Stimulated activated CD4-positive, alpha-beta T cell treated with anti-CD3 and anti-CD28 coated beads, Interleukin-15, amount 100 ng/mL, for 1 hour (primary cell): Measurements from ENCODE around the gene KRAS.

Source experiments
- DNase-seq, 2 donors: peaks; one replicate each; pipeline ENCODE4 v3.0.0-alpha.2; 2020; ENCODE audit warnings: low read depth in 1 of 2, low spot score in 1 of 2

Gene KRAS

DNA sequence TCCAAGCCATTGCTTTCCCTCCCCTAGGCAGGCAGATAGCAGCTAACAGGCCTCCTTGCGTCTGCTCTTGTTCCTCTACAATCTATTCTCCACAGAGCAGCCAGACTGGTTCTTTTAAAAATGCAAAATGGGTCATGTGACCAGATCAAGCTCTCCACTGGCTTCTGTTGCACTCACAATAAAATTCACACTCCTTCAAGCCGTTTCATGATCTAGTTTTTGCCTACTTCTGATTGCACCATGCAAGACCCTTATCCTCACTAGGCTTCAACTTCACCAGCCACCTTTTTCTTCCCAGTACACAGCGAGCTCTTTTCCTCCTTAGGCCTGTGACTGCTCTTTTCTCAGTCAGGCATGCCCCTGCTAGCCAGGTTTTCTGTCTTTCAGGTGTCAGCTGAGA, 6.1 kb upstream of the KRAS start:
- DNase-seq = no peak

DNA sequence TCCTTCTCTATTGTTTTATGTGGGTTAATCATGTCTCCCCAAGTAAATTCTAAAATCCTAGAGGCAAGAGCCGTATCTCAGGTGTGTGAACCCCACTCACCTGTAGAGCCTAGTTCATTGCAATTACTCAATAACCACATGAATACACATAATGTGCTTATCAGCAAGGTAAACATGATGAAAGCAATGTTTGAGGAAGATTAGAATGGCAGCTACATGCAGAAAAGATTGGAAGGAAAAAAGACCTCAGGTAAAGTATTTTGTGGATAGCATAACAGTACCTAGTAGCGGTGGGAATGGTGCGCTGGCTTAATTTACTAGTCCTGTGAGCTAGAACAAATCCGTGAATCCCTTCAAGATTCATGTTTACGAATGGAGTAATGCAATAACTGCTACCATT, 5.3 kb upstream of the KRAS start:
- no peak for DNase-seq

DNA sequence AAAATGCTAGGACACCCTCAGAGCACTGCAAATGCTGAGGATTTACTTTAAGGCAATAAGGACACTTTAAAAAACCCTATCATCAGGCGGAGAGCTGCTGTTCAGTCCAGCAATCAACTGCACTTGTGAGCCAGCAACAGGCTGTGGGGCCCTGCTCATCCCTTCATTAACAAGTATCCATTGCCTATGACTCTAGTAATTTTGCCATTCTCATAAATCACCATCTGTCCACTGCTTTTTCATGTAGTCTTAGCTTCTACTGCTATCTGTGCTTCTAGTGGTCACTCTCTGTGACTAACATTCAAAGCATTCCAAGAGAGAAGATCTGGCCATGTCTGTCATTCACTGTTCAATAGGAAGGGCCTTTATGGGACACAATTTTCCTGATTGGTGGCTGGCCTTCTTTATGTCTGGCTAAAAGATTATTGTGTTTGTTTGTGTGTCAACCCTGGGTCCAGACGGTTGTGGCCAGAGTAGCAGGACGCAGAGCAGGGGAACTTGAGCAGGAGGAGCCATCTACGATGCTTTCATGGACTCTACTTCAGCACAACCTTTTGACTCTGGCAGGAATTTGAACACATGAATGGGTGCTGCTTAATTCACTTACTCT, 3.6 kb upstream of the KRAS start:
- no peak for DNase-seq

DNA sequence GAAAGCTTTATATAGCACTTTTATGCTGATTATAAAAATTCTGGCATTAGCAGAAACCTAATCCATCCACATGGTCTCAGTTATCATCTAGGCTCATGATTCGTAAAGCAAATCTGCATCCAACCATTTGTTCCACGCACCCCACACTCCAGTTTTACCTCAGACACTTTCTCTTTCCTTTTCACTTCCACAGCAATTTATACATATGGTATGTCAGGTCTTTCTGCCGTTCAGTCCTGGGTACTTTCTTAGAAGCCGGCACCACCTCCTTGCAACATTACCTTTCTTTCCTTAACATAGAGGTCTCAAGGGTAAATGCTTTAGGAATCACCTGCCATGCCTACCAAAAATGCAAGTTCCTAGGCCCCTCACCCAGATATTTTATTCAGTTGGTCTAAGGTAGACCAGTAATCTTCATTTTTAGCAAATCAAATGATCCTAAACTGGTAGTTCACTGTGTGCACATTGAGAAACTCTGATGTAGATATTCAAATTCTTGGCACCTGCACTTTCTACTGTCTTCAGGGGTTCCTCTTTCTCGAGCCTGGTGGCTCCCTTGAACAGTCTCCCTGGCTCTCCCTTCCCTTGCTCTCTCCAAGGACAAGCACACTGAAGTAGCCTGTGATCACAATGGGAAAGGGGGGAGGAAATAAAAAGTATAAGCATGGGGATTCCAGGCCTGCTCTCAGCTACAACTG, 2.8 kb upstream of the KRAS start:
- DNase-seq = no peak

DNA sequence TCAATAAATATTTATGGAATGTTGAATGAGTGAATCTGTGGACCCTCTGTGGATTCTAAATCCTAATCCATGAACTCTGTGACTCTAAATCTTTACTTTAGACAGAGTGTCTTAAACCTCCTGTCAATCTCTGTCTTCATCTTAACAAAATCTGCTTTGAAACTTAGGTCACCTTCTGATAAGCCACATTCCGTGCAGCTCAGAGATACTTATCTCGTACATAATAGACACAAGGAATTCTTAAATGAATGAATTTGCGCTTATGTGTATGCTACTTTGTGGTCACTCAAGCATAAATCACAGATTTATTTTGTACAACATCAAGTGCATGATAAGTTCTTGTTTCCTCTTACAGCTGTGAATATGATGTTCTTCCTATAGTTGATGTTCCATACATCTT, 2.2 kb upstream of the KRAS start:
- no peak for DNase-seq

DNA sequence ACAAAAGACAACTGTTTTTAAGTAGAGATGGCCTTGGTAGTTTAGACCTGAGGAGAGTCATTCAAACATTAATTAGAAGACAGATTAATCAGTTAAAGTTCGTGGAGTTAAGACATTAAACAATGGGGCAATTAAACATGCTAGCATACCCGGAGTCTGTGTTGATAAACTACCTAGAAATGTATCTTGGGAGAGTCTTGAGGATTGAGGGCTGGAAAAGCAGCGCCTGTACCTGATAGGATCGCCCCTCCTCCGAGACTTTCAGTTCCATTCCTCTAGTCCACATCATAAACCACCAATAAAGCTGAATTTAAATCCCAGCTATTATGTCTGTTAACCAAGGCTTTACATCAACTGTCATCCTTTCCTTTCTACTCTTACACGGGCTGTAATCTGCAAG, 1.0 kb upstream of the KRAS start:
- no peak for DNase-seq

DNA sequence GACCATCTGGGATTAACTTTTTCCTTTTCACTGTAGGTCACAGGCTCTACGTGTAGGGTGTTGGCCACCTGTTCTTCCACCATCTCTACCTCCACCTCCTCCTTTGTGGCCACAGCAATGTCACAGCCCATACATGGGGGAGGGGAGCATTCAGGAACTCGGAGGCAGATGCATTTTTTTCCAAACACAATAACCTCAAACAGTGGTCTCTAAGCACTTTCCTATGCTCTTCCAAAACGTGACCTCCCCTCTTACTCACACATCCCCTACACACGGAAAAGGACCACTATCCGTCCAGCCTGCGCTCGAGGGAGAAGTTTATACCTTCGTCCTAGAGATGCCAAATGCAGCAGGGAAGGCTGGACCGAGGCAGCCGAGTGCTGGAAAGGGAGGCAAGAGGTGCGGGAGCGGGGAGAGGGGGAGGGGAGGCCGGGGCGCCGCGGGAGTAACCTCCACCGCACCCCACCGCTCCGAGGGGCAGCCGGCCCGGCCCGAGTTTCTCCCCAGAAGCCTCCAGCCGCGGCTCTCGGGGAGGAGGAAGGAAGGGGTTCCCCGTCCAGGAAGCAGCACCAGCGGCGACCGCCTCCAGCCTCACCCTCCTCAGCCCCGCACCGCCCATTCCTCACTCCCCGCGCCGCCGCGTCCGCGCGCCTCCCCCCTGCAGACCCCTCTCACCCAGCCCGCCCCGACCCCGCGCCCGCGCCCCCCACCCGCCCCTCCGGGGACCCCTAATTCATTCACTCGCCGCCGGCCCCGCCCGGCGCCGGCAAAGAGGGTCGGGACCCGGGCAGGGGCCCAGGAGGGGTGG, 594 bp downstream of the KRAS start:
- peak in 1 of 2 donors; percentile 13 for DNase-seq

DNA sequence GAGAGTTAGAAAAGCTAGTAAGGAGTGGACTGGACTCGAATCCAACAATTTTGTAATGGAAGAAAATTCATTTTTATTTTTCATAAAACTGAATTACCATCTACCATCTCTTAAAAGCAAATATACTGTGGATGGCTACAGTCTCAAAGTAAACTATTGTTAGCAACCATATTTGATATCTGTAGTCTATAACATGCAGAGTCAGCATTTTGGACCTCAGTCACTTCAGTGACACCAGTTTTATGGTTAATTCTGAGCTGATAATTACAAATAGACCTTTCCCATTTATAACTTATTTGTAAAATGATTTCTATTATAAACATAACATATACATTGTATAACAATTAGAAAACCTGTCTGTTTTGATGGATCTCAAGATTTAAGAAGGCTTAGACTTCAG, 2.0 kb downstream of the KRAS start:
- DNase-seq = no peak

DNA sequence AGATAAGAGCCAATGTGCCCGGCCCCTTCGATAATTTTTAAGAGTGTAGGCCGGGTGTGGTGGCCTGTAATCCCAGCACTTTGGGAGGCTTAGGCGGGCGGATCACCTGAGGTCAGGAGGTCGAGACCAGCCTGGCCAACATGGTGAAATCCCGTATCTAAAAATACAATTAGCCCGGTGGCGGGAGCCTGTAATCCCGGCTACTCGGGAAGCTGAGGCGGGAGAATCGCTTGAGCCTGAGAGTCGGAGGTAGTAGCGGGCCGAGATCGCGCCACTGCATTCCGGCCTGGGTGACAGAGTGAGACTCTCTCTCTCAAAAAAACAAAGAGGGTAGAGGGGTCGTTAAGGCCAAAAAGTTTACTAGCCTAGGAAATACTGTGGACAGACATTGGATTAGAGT, 2.6 kb downstream of the KRAS start:
- DNase-seq = no peak

DNA sequence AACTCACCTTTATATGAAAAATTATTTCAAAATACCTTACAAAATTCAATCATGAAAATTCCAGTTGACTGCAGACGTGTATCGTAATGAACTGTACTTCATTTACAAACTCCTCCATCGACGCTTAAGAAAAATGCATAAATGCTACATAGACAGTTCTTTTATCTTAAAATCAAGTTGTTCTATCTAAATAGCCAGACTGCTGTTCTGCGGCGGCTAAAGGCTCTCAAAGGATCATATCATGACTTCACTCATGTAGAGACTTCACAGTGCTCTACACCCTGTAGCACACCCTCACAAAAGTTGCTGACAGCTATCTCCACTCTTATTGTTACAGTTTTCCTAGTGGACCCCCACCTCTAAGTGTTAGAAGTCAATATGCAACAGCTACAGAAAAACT, 5.2 kb downstream of the KRAS start:
- DNase-seq = no peak

DNA sequence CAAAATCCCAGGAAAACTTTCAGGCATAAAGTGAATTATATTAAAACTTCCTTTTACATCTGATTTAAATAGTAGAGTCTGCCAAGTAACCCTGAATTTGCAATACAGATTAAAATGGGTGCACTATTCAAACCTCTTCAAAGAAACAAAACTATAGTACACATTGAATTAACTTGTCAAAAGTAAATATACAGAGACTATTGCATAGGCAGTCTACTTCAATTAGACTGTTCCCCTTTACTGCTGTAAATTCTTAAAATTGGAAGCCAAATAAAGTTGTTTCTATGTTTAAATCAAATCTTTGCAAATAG, 7.1 kb downstream of the KRAS start:
- DNase-seq = no peak

DNA sequence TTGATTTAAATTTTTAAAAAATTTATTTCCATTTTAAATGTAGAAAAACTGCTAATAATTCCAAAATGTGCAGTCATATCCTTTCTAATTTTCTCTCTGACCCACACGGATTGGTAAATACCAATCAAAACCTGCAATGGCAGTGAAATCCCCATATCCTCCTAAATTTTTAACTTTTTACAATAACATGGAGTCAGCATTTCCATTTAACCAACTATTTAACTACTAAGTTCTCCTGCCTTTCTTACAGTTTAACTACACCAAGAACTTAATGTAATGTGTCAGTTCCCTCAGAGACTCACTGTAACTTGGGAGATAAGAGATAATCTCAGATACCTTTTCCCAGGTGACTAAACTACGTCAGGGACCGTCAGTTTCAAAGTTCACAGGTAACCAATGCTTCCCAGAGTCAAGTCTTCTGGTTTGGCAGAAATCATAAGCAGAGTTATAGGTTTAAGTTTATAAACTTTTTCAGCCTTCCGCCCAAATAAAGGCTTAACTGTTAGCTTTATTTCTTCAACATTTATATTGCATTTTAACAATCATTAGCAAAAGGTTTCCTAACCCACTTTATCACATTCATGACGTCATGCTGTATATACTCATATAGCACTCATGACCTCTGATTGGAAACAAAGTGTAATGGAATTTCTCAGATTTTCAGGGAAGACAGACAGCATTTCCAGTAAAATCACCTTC, 7.6 kb downstream of the KRAS start:
- no peak for DNase-seq

DNA sequence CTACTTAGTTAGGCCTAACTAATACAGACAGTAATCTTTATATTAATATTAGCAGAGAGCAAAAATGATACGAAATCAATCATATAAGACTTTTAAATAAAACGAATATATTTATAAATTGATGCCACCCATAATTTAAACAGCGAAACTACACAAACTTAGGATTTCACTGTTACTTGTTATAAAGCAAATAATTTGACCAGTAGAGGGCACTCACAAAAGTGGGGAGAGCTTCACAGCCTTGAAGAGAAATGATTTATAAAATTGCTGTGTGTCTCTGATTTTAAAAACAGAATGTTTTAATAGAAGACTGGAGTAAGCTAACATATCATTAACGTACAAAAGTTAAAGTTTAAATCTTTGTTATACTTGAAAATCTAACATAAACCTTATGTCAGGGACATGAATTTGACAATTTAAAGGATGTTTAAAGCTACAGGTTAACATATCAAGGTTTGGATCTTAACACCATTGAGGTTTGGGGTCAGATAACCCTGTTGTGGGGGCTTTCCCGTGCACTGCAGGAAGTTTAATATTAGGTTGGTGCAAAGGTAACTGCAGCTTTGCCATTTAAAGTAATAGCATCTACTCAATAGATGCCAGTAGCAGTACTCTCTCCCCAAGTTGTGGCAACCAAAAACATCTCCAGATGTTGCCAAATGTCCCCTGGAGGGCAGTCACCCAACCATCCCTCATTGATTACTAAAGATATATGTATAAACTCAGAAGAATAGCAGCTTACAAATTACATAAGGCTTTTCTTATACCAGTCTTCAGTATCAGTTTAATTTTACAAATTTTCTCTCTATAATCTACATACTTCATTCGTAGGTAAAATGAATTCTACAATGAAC, 9.3 kb downstream of the KRAS start:
- DNase-seq = no peak

DNA sequence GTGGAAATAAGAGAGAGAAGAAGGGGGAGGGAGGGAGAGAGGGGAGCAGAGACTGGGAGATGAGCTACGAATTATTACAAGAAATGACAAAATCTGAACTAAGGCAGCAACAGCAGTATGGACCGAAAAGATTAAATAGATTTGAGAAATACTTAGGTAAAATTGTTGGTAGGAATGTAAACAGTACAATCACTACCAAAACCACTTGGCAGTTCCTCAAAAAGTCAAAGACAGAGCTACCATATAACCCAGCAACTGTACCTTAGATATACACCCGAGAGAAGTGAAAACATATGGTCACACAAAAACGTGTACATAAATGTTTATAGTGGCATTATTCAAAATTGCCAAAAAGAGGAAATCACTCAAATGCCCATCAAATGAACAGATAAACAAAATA, 14.1 kb downstream of the KRAS start:
- DNase-seq = no peak

DNA sequence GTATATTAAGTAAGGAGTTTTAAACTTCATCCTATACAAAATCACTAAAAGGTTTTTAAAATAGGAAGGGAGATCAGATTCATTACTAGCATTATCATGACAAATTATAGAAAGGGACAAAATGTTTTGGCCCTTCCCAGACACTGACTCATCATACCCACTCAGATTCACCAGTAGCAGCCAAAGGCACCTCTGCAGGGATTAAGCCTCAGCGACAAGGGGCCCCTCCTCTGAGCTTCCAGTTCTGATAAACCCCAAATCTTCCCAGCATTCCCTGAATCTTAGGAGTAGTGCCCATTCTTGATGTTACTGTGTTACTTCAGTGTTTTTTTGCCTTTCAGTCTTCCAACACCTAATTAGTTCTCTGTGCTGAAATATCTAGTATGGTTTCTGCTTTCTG, 14.5 kb downstream of the KRAS start:
- DNase-seq = no peak

DNA sequence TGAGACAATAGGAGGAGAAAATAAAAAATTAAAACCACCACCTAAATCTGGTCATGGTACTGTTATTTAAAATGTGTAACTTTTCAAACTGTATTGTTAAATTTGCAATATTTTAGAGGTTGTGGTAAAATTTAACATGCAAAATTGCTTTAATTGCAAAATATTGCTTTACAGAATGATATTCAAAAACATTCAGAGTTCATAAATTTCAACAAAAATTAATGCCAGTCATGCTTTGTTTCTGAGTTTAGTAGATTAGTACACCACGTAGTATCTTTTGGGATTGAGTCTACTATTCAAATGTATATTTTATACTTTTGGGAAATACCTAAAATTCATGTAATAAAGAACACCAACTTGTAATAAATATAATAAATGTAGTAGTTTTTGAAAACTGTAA, 37.4 kb downstream of the KRAS start:
- DNase-seq = no peak

DNA sequence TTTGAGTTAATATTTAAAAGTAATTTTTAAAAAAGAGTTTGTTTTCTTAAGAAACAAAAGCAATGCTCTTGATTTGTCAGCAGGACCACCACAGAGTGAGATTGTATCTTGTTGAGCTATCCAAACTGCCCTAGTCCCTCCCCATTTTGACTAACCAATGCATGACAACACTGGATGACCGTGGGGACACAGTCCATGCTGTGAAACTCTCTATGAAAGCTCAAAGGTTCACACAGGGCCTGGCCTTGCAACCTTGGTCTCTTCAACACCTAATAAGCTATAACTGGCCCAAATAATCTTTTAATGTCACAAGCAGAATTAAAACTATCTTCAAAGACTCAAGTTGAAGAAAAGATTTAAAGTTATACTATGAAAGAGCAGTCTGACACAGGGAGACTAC, 42.2 kb downstream of the KRAS start:
- DNase-seq = no peak

DNA sequence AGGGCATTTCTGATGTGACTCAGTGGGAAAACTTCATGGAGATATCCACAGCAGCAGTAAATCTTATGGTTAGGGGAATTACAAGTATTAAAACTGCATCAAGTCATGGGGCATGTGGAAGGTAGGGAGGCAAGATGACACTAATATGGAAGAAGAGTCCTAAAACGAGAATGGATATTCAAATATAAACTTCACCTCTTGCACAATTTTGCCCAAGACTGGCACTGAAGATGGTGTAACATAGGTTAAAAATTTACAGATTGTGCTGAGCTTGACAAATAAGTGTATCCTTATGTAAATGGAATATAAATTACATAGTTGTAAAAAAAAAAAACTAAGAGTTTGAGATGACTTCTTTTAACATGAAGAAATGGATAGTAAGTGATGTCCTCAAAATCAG, 42.9 kb downstream of the KRAS start:
- DNase-seq = no peak

DNA sequence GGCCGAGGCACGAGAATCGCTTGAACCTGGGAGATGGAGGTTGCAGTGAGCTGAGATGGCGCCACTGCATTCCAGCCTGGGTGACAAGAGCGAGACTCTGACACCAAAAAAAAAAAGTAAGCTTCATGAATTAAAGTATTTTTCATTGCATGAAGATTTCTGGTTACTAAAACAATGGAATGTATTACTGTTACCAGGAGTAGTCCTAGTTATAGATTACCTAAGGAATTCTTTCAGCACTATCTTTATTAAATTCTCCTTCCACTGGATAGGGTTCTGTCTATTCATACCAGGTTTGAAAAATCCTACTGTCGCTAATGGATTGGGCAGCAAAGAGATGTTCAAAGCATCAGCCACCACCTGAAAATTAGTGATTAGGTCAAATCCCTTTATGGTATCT, 43.3 kb downstream of the KRAS start:
- no peak for DNase-seq

DNA sequence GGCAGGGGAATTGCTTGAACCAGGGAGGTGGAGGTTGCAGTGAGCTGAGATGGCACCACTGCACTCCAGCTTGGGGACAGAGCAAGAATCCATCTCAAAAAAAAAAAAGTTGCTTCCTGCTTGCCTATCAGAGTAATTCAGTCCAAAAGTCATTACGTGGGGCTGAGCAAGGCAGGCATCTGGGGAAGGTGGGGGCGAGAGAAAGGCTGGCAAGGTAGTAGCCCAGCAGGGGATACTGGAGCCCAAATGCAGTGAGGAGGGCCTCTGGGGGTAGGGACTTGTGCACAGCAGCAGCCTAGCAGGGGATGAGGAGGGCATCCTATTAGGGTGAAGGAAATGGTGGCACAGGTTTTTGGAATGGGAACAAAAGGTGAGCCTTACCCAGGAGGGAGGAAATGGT, 48.6 kb downstream of the KRAS start:
- no peak for DNase-seq

DNA sequence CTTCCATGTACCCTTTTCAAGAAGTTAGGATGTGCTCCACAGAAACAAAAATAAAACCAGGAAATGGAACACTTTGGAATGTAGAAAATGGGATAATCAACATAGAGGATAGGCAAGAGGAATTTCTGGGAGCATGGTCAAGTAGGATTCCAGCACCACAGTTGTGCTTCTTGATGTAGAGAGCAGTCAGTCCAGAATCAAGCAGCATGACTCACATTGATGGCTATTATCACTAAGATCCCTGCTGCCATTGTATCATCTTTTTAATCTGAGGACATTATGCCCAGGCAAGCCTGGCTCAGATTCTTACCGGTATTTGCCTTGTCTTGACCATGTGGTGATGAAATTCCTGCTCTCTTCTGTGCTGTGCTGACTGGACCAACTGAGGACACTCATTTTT, 50.0 kb downstream of the KRAS start:
- no peak for DNase-seq
